Transverse colon (tissue), 4 donors: ENCODE data around the gene CNTNAP2. TPM values are rescaled to one million over a fixed set of nuclear protein-coding genes. Genes with fewer than 3 reads are reported as not detected.

ENCODE experiments used
- DNase-seq: peaks from one replicate; pipeline ENCODE4 v3.0.0-alpha.2; 2019
- H3K27ac ChIP-seq, 4 donors: fragments of 200-600 bp; sonication (generic); 2 replicates each; pipeline ENCODE4 v1.5.1; 2016 to 2018; ENCODE audit warnings: inconsistent platforms in 4 of 4
- H3K27me3 ChIP-seq: fragments of 200-600 bp; sonication (generic); 2 replicates; pipeline ENCODE4 v1.5.1; 2017; ENCODE audit warnings: inconsistent platforms
- H3K36me3 ChIP-seq, 4 donors: fragments of 200-600 bp; sonication (generic); 2 replicates each; pipeline ENCODE4 v1.5.1; 2017 to 2019; ENCODE audit warnings: inconsistent platforms in 4 of 4
- H3K4me1 ChIP-seq, 4 donors: fragments of 200-600 bp; sonication (generic); 2 replicates each; pipeline ENCODE4 v1.5.1; 2017 to 2020; ENCODE audit warnings: inconsistent platforms in 4 of 4
- H3K4me3 ChIP-seq, 4 donors: fragments of 200-600 bp; sonication (generic); 1 replicate in 1 of 4; 2 replicates in 3 of 4; pipeline versions ENCODE4 v1.5.1 to v1.6.1; 2017 to 2019; ENCODE audit warnings: inconsistent platforms in 4 of 4
- H3K9me3 ChIP-seq, 2 donors: fragments of 200-600 bp; sonication (generic); 2 replicates each; pipeline ENCODE4 v1.5.1; 2017 to 2019; ENCODE audit warnings: inconsistent platforms in 2 of 2
- CTCF ChIP-seq, 5 experiments: fragments of 200-600 bp in 3 of 5; fragments of 450-650 bp in 2 of 5; sonication (generic) in 3 of 5; IDR thresholded peaks; 1 replicate in 2 of 5; 2 replicates in 3 of 5; pipeline ENCODE4 v1.5.1; 2016 to 2017; ENCODE audit warnings: antibody characterized with exemption in 5 of 5, inconsistent platforms in 3 of 5, mild to moderate bottlenecking in 2 of 5, moderate library complexity in 1 of 5
- EP300 ChIP-seq: sonication (generic); formaldehyde crosslinking; IDR thresholded peaks from one replicate; pipeline ENCODE4 v1.6.1; 2017; ENCODE audit warnings: antibody characterized with exemption, low read depth
- POLR2A ChIP-seq: fragments of 450-650 bp; IDR thresholded peaks from one replicate; pipeline ENCODE4 v1.6.1; 2016; ENCODE audit warnings: antibody characterized with exemption, mild to moderate bottlenecking, moderate library complexity
- POLR2AphosphoS5 ChIP-seq, 3 donors: sonication (generic); formaldehyde crosslinking; IDR thresholded peaks; one replicate each; pipeline ENCODE4 v1.6.1; 2016; ENCODE audit warnings: antibody characterized with exemption in 3 of 3
- WGBS, 2 donors: methylation state at CpG; one replicate each; pipeline ENCODE4 v1.1.5; 2018; ENCODE audit warnings: low coverage in 1 of 2; 5-methylcytosine and 5-hydroxymethylcytosine counted together
- in situ Hi-C, 4 donors: fragments of 200-750 bp; cut with MboI; loops; one replicate each; pipeline versions ENCODE4 v1.15.0 to v1.15.1; 2017; ENCODE audit warnings: low sequenced_read_pairs in 3 of 4, low pct_ligation_motif_present in 1 of 4, low pct_unique_long_range_greater_than_20kb in 1 of 4
- intact Hi-C: fragments of 100-400 bp; cut with DNase I; formaldehyde crosslinking; loops from one replicate; pipeline ENCODE4 v1.15.1; 2023; ENCODE audit warnings: low total_unique reads
- total RNA-seq, 4 donors: library from RNA; depleted of rRNA; stranded (reverse); fragments of >200 nt; gene quantifications; one replicate each; pipeline ENCODE4 v1.1.0, GENCODE V29; 2016

The CNTNAP2 gene
- total RNA-seq, 4 donors from 2014 or later, result 0.60 to 2.9 (median 2.4) TPM

DNA sequence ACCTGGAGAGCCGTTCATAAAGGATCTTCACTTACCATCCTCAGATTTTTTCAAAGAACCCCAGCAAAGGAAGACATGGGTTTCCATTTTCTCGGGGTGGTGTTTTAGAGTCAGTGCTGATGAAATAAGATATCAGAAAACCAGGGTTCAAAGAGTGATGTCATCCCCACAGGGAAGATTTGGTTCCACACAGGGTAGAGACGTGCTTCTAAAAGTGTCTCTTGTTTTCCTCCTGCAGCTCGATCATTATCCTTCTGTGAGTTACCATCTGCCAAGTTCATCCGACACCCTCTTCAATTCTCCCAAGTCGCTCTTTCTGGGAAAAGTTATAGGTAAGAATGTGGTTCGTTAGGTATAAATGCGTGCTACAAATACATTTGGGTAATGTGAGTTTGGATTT, 2150.2 kb downstream of the CNTNAP2 start:
- no peak overlapping the region for H3K4me3 ChIP-seq
- intact Hi-C loops (no loop called here), in situ Hi-C loops (loop anchor here in 3 of 4 donors (25.0 kb wide), 2 partner anchors 221 to 696 kb away; no protein-coding TSS in a partner anchor)
- no peak for DNase-seq
- peaks cover 8% of the 10 kb centered on the region for H3K27me3 ChIP-seq
- peaks cover 0 to 6% (median 2%) of the 10 kb centered on the region in 4 donors for H3K4me1 ChIP-seq
- TF ChIP-seq POLR2AphosphoS5 (IDR thresholded peaks at IDR 0.05) (no peak), POLR2A (no peak), CTCF (IDR thresholded peaks at IDR 0.05) (no peak), EP300 (no peak)
- WGBS, 2 donors, result 89 to 90% methylated on average over 7 to 8 of the region's 8 CpGs
- H3K27ac ChIP-seq, result no peak overlapping the region
- H3K9me3 ChIP-seq, result no peaks in the 10 kb centered on the region
- H3K36me3 ChIP-seq, result no peaks in the 10 kb centered on the region

DNA sequence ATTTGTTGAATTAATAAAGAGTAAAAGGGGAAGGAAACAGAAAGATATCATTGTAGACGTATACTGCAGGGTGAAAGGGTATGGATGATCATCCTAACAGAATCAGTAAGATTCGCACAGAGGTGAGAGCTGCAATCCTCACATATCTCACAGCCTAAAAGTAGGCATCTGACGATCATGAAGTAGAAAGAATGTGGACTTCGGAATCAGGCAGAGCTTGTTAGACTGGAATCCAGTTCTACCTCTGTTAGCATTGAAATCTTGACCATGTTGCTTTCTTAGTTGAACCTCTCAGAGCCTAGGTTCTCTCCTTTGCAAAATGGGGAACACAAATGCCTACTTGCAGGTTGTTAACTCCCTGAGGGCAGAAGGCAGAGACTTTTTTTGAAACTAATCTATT, 2154.0 kb downstream of the CNTNAP2 start:
- Histone ChIP-seq H3K27ac (no peak overlapping the region), H3K27me3 (peaks cover 5% of the 10 kb centered on the region), H3K4me1 (no peaks in the 10 kb centered on the region), H3K9me3 (no peaks in the 10 kb centered on the region), H3K4me3 (no peak overlapping the region), H3K36me3 (no peaks in the 10 kb centered on the region)
- no peak for DNase-seq
- 72% methylated on average over 4 of the region's 4 CpGs; no CpG with 5 or more reads in 1 of the 2 donors for WGBS, 2 donors
- intact Hi-C loops, result no loop called here
- in situ Hi-C loops, result loop anchor here in 3 of 4 donors (25.0 kb wide), 2 partner anchors 217 to 692 kb away; no protein-coding TSS in a partner anchor
- TF ChIP-seq EP300 (no peak), POLR2A (no peak)

GRCh38 chr7:148274118-148274517, 2157.5 kb downstream of the CNTNAP2 start:
- Histone ChIP-seq H3K4me3 (no peak overlapping the region), H3K27me3 (peaks cover 5% of the 10 kb centered on the region), H3K4me1 (no peaks in the 10 kb centered on the region), H3K9me3 (no peaks in the 10 kb centered on the region), H3K36me3 (no peaks in the 10 kb centered on the region), H3K27ac (no peak overlapping the region)
- 91 to 100% methylated on average over 2 to 3 of the region's 3 CpGs for WGBS, 2 donors
- intact Hi-C loops (no loop called here), in situ Hi-C loops (loop anchor here in 3 of 4 donors (25.0 kb wide), 2 partner anchors 213 to 688 kb away; no protein-coding TSS in a partner anchor)
- TF ChIP-seq CTCF (IDR thresholded peaks at IDR 0.05) (no peak), EP300 (no peak), POLR2A (no peak), POLR2AphosphoS5 (IDR thresholded peaks at IDR 0.05) (no peak)
- no peak for DNase-seq

GRCh38 chr7:148275359-148275890, 2158.8 kb downstream of the CNTNAP2 start:
- no peaks in the 10 kb centered on the region for H3K4me1 ChIP-seq
- H3K9me3 ChIP-seq, result no peaks in the 10 kb centered on the region
- H3K4me3 ChIP-seq, result no peak overlapping the region
- H3K36me3 ChIP-seq, result no peaks in the 10 kb centered on the region
- 60 to 76% methylated on average over 1 to 4 of the region's 4 CpGs for WGBS, 2 donors
- in situ Hi-C loops (no loop called here), intact Hi-C loops (no loop called here)
- H3K27me3 ChIP-seq, result peaks cover 2% of the 10 kb centered on the region
- TF ChIP-seq POLR2AphosphoS5 (IDR thresholded peaks at IDR 0.05) (no peak), EP300 (no peak), POLR2A (no peak), CTCF (IDR thresholded peaks at IDR 0.05) (no peak)
- H3K27ac ChIP-seq, result no peak overlapping the region
- no peak for DNase-seq
